Amniotic stem cell (primary cell): ENCODE measurements around the gene DGKB.

Experiments used
- DNase-seq: peaks from one replicate; lab custom pipeline; 2025; lab: John Stamatoyannopoulos, UW

The DGKB gene

GRCh38 chr7:14115701-14116100, 786.9 kb downstream of the DGKB start:
- DNase-seq, result no peak

GRCh38 chr7:14104861-14105260, 797.7 kb downstream of the DGKB start:
- no peak for DNase-seq

GRCh38 chr7:14096159-14096558, 806.4 kb downstream of the DGKB start:
- DNase-seq, result no peak

- DNase-seq, result no peak
Observed at GRCh38 chr7:14095233-14095950, 807.2 kb downstream of the DGKB start.
